NCI-H1930 (cell line): ENCODE measurements around the gene CDK4.
A peak's percentile ranks its signal among the peaks of the same experiment; 100 is the strongest.

Experiments
- DNase-seq, 2 experiments: peaks; one replicate each; lab custom pipeline; 2025; lab: John Stamatoyannopoulos, UW

CDK4 gene

GRCh38 chr12:57756406-57757341 is 4.6 kb upstream of the CDK4 start:
- no peak for DNase-seq

- DNase-seq: no peak
Observed at GRCh38 chr12:57755454-57756372, 3.6 kb upstream of the CDK4 start.

- no peak for DNase-seq
Observed at GRCh38 chr12:57755194-57755453, 3.0 kb upstream of the CDK4 start.

GRCh38 chr12:57754411-57755193 is 2.5 kb upstream of the CDK4 start, which contains the start of gene MARCHF9:
Gene MARCHF9 (plus strand): TSS chr12:57755103. CDS start chr12:57755529, 426 bp downstream.
- DNase-seq: peak; percentile 65 to 76

- DNase-seq: no peak
Observed at GRCh38 chr12:57753756-57754337, 1.7 kb upstream of the CDK4 start.

- no peak for DNase-seq
Observed at GRCh38 chr12:57752668-57753000, 524 bp upstream of the CDK4 start.

GRCh38 chr12:57751432-57751787 is 700 bp downstream of the CDK4 start:
- DNase-seq: no peak

GRCh38 chr12:57750561-57751431 is 1.3 kb downstream of the CDK4 start:
- no peak for DNase-seq

GRCh38 chr12:57749061-57749460 is 3.0 kb downstream of the CDK4 start:
- DNase-seq: no peak

GRCh38 chr12:57746025-57746424 is 6.1 kb downstream of the CDK4 start:
- no peak for DNase-seq

- DNase-seq: no peak
Observed at GRCh38 chr12:57745485-57745881, 6.6 kb downstream of the CDK4 start.

GRCh38 chr12:57744777-57745484 is 7.2 kb downstream of the CDK4 start, which contains the start of gene TSPAN31:
Gene TSPAN31 (plus strand): TSS chr12:57745039. CDS start chr12:57745155, 116 bp downstream.
- DNase-seq: peak; percentile 94 to 96

- DNase-seq: peak; percentile 76 to 86
Observed at GRCh38 chr12:57744194-57744776, 7.8 kb downstream of the CDK4 start.

- DNase-seq: no peak
Observed at GRCh38 chr12:57743769-57744168, 8.3 kb downstream of the CDK4 start.

- DNase-seq: no peak
Observed at GRCh38 chr12:57741844-57742738, 10.0 kb downstream of the CDK4 start.

- DNase-seq: no peak
Observed at GRCh38 chr12:57741413-57741789, 10.7 kb downstream of the CDK4 start.

- DNase-seq: no peak
Observed at GRCh38 chr12:57740656-57741412, 11.3 kb downstream of the CDK4 start.
